ENCODE results near the gene WNT9B. TPM values are rescaled to one million over a fixed set of nuclear protein-coding genes. Genes with fewer than 3 reads are reported as not detected.

Gene WNT9B
- total RNA-seq, 1 donor from 2014 or later, result 0.26 TPM

GRCh38 chr17:46928467-46929261 is 77.3 kb downstream of the WNT9B start:
- Mint-ChIP-seq H3K4me3 (ENCODE audit: unreplicated experiment) (peak overlapping the region; percentile 43), H3K27ac (ENCODE audit: unreplicated experiment) (peak overlapping the region; percentile 85), H3K4me1 (ENCODE audit: unreplicated experiment) (peaks cover 30% of the 10 kb centered on the region), H3K36me3 (ENCODE audit: low read depth, unreplicated experiment) (peaks cover 30% of the 10 kb centered on the region), H3K9me3 (ENCODE audit: unreplicated experiment) (no peaks in the 10 kb centered on the region), H3K27me3 (ENCODE audit: unreplicated experiment) (peaks cover 5% of the 10 kb centered on the region)
- no peak for DNase-seq (ENCODE audit: low spot score)
- TF ChIP-seq CTCF (IDR thresholded peaks at IDR 0.05; ENCODE audit: unreplicated experiment), result no peak

- H3K4me3 Mint-ChIP-seq (ENCODE audit: unreplicated experiment), result no peak overlapping the region
- H3K27ac Mint-ChIP-seq (ENCODE audit: unreplicated experiment), result no peak overlapping the region
- DNase-seq (ENCODE audit: low spot score), result no peak
- peaks cover 5% of the 10 kb centered on the region for H3K27me3 Mint-ChIP-seq (ENCODE audit: unreplicated experiment)
- H3K36me3 Mint-ChIP-seq (ENCODE audit: low read depth, unreplicated experiment), result peaks cover 37% of the 10 kb centered on the region
- H3K4me1 Mint-ChIP-seq (ENCODE audit: unreplicated experiment), result peaks cover 22% of the 10 kb centered on the region
- no peaks in the 10 kb centered on the region for H3K9me3 Mint-ChIP-seq (ENCODE audit: unreplicated experiment)
- TF ChIP-seq CTCF (IDR thresholded peaks at IDR 0.05; ENCODE audit: unreplicated experiment), result no peak
These were observed 78.0 kb downstream of the WNT9B start for GRCh38 chr17:46929413-46929812.

- peaks cover 40% of the 10 kb centered on the region for H3K36me3 Mint-ChIP-seq (ENCODE audit: low read depth, unreplicated experiment)
- peaks cover 5% of the 10 kb centered on the region for H3K27me3 Mint-ChIP-seq (ENCODE audit: unreplicated experiment)
- H3K27ac Mint-ChIP-seq (ENCODE audit: unreplicated experiment), result no peak overlapping the region
- H3K4me1 Mint-ChIP-seq (ENCODE audit: unreplicated experiment), result peaks cover 21% of the 10 kb centered on the region
- H3K4me3 Mint-ChIP-seq (ENCODE audit: unreplicated experiment), result peak overlapping the region; percentile 73
- no peaks in the 10 kb centered on the region for H3K9me3 Mint-ChIP-seq (ENCODE audit: unreplicated experiment)
- no peak for DNase-seq (ENCODE audit: low spot score)
- no peak for TF ChIP-seq CTCF (IDR thresholded peaks at IDR 0.05; ENCODE audit: unreplicated experiment)
These were observed 78.7 kb downstream of the WNT9B start for GRCh38 chr17:46930051-46930450.

GRCh38 chr17:46931596-46931995 is 80.2 kb downstream of the WNT9B start:
- Mint-ChIP-seq H3K27me3 (ENCODE audit: unreplicated experiment) (peaks cover 5% of the 10 kb centered on the region), H3K4me1 (ENCODE audit: unreplicated experiment) (peaks cover 21% of the 10 kb centered on the region), H3K9me3 (ENCODE audit: unreplicated experiment) (no peaks in the 10 kb centered on the region), H3K4me3 (ENCODE audit: unreplicated experiment) (peak overlapping the region; percentile 12), H3K36me3 (ENCODE audit: low read depth, unreplicated experiment) (peaks cover 50% of the 10 kb centered on the region), H3K27ac (ENCODE audit: unreplicated experiment) (no peak overlapping the region)
- no peak for DNase-seq (ENCODE audit: low spot score)
- no peak for TF ChIP-seq CTCF (IDR thresholded peaks at IDR 0.05; ENCODE audit: unreplicated experiment)

GRCh38 chr17:46935658-46936266 is 84.4 kb downstream of the WNT9B start:
- Mint-ChIP-seq H3K27me3 (ENCODE audit: unreplicated experiment) (peaks cover 1% of the 10 kb centered on the region), H3K4me3 (ENCODE audit: unreplicated experiment) (no peak overlapping the region), H3K4me1 (ENCODE audit: unreplicated experiment) (peaks cover under 1% of the 10 kb centered on the region), H3K36me3 (ENCODE audit: low read depth, unreplicated experiment) (peaks cover 60% of the 10 kb centered on the region), H3K9me3 (ENCODE audit: unreplicated experiment) (no peaks in the 10 kb centered on the region), H3K27ac (ENCODE audit: unreplicated experiment) (no peak overlapping the region)
- DNase-seq (ENCODE audit: low spot score), result no peak
- TF ChIP-seq CTCF (IDR thresholded peaks at IDR 0.05; ENCODE audit: unreplicated experiment), result no peak

Measured in endothelial cell (in vitro differentiated cells).